HG02571 (cell line): ENCODE data around the gene MS4A10.
"Not testable (repeated sequence)": the region's sequence is repeated elsewhere in the genome, so short reads cannot be mapped to it uniquely, and the experiment has no call there.

Experiments used
- ATAC-seq: cut with Tn5 transposase; IDR thresholded peaks from one replicate; pipeline ENCODE4 v1.9.1; 2021; ENCODE audit warnings: mild to moderate bottlenecking, moderate library complexity; ENCODE audit not compliant: unreplicated experiment

Gene MS4A10

GRCh38 chr11:60785136-60785535, at the start of gene MS4A10:
Gene MS4A10, plus strand, starts transcription at chr11:60785333. Its CDS starts 5,003 bp downstream, at chr11:60790336.
- ATAC-seq, result no peak

- ATAC-seq, result no peak
Observed at GRCh38 chr11:60739114-60739513, 46.0 kb upstream of the MS4A10 start.

GRCh38 chr11:60740573-60740972, 44.6 kb upstream of the MS4A10 start:
- ATAC-seq, result no peak

- ATAC-seq, result no peak
Observed at GRCh38 chr11:60741421-60741820, 43.7 kb upstream of the MS4A10 start.

- no peak for ATAC-seq
Observed at GRCh38 chr11:60743058-60743457, 42.1 kb upstream of the MS4A10 start.

- ATAC-seq, result no peak
Observed at GRCh38 chr11:60744114-60744513, 41.0 kb upstream of the MS4A10 start.

GRCh38 chr11:60747359-60747873, 37.7 kb upstream of the MS4A10 start:
- ATAC-seq, result no peak

GRCh38 chr11:60748225-60748624, 36.9 kb upstream of the MS4A10 start:
- no peak for ATAC-seq

GRCh38 chr11:60748821-60749220, 36.3 kb upstream of the MS4A10 start:
- ATAC-seq, result no peak

GRCh38 chr11:60750911-60751310, 34.2 kb upstream of the MS4A10 start:
- ATAC-seq, result no peak

- ATAC-seq, result no peak
Observed at GRCh38 chr11:60753309-60753708, 31.8 kb upstream of the MS4A10 start.

GRCh38 chr11:60754887-60755286, 30.2 kb upstream of the MS4A10 start:
- no peak for ATAC-seq

- no peak for ATAC-seq
Observed at GRCh38 chr11:60756307-60757032, 28.7 kb upstream of the MS4A10 start, which contains the start of gene MS4A15. Gene MS4A15, plus strand, starts transcription at chr11:60756867. Its CDS starts 6,867 bp downstream, at chr11:60763734.

- no peak for ATAC-seq
Observed at GRCh38 chr11:60757231-60757800, 27.8 kb upstream of the MS4A10 start.

- ATAC-seq, result not testable (repeated sequence)
Observed at GRCh38 chr11:60758671-60759070, 26.5 kb upstream of the MS4A10 start.

- not testable (repeated sequence) for ATAC-seq
Observed at GRCh38 chr11:60759438-60760225, 25.5 kb upstream of the MS4A10 start.

- no peak for ATAC-seq
Observed at GRCh38 chr11:60761436-60762190, 23.5 kb upstream of the MS4A10 start.

- ATAC-seq, result peak; percentile 58
Observed at GRCh38 chr11:60762851-60763691, 22.1 kb upstream of the MS4A10 start.

GRCh38 chr11:60763692-60764369, 21.3 kb upstream of the MS4A10 start:
- no peak for ATAC-seq
